Muscle of leg (tissue), 11 donors: Measurements from ENCODE around the gene IL16. TPM values are rescaled to one million over a fixed set of nuclear protein-coding genes. Genes with fewer than 3 reads are reported as not detected.

ENCODE experiments used
- DNase-seq: peaks from one replicate; pipeline ENCODE4 v3.0.0; 2013
- H3K27ac ChIP-seq: one replicate; pipeline ENCODE4 v1.5.1; 2013; ENCODE audit warnings: mild to moderate bottlenecking, low read length, control low read depth
- H3K27me3 ChIP-seq: one replicate; pipeline ENCODE4 v1.6.1; 2013; ENCODE audit warnings: low read length; ENCODE audit not compliant: control insufficient read depth, insufficient read depth
- H3K36me3 ChIP-seq: one replicate; pipeline ENCODE4 v1.6.1; 2013; ENCODE audit warnings: low read length; ENCODE audit not compliant: control insufficient read depth, insufficient read depth
- H3K4me1 ChIP-seq: one replicate; pipeline ENCODE4 v1.6.1; 2013; ENCODE audit warnings: low read length; ENCODE audit not compliant: control insufficient read depth, insufficient read depth
- H3K4me3 ChIP-seq: one replicate; pipeline ENCODE4 v1.5.1; 2013; ENCODE audit warnings: low read length, control low read depth
- H3K9me3 ChIP-seq: replicated peaks from 2 replicates; pipeline ENCODE4 v1.6.1; 2013; ENCODE audit warnings: low read depth, low read length; ENCODE audit not compliant: control insufficient read depth
- WGBS: methylation state at CpG from one replicate; pipeline ENCODE4 v1.1.5; 2013; ENCODE audit warnings: missing lambda C conversion rate; ENCODE audit not compliant: insufficient coverage; 5-methylcytosine and 5-hydroxymethylcytosine counted together
- polyA plus RNA-seq, 8 donors: library from polyadenylated mRNA; unstranded; fragments of 120-200 nt; gene quantifications; one replicate each; pipeline versions ENCODE4 v1.2.1 to v1.2.3, GENCODE V29; 2013; ENCODE audit warnings: inconsistent platforms in 1 of 8, low replicate concordance in 1 of 8; ENCODE audit not compliant: insufficient read length in 8 of 8, insufficient read depth in 1 of 8
- total RNA-seq: library from RNA; stranded (reverse); fragments of 120-200 nt; gene quantifications from one replicate; pipeline ENCODE4 v1.2.4, GENCODE V29; 2013

The IL16 gene
- total and polyA plus RNA-seq, 9 donors = 3.9 to 8.9 (median 7.3) TPM

GRCh38 chr15:81317642-81318017, 121.0 kb downstream of the IL16 start:
- Histone ChIP-seq H3K9me3 (no peaks in the 10 kb centered on the region), H3K4me3 (no peak overlapping the region), H3K36me3 (peaks cover 34% of the 10 kb centered on the region), H3K4me1 (peaks cover 6% of the 10 kb centered on the region), H3K27me3 (no peaks in the 10 kb centered on the region), H3K27ac (no peak overlapping the region)
- WGBS = 90% methylated on average over 3 of the region's 6 CpGs
- no peak for DNase-seq

DNA sequence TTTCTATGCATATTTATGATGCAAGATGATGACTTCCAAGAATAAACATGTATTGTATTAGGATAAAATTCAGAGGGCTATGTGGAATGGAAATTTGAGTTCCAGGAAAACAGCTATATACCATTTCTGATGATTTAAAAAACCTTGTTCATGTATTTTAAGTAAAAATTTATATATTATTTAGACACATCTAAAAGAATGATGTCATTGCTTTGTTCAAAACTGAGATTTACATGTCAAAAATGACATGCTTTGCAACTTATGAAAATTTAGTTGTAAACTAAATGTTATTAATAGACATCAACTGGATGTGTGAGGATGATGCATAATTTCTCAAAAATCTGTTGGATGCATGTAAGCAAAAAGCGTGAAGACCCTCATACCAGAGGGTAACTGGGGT, 125.0 kb downstream of the IL16 start:
- Histone ChIP-seq H3K27ac (no peak overlapping the region), H3K27me3 (peaks cover 2% of the 10 kb centered on the region), H3K9me3 (no peaks in the 10 kb centered on the region), H3K4me3 (no peak overlapping the region), H3K36me3 (peaks cover 17% of the 10 kb centered on the region), H3K4me1 (peaks cover 7% of the 10 kb centered on the region)
- no peak for DNase-seq
- WGBS = 100% methylated on average over 1 of the region's 1 CpG

DNA sequence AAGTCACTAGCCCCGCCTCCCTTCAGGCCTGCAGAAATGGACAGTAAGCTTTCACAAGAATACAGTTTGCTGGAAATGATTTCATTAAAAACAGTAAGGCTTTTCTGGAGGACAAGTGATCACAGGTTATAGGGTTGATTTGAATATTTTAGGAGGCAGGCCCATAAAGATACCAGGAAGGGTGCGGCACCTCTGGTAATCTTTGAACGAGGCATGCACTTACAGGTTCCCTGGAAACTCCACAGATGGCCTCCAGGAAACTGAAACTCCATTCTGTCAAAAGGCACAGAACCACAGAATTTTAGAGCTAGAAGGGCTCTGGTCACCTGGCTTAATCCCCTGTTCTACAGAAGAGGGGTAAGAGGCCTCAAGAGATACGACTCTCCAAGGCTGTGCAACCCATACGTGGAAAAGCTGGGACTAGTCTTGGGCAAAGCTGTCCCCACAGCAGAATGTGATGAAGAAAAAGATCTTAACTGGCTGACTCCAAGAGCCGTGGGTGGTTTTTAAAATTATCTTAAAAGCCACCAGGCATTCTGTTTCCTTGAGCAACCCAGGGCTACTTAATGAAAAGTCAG, 126.1 kb downstream of the IL16 start:
- no peak overlapping the region for H3K4me3 ChIP-seq
- WGBS = 79% methylated on average over 4 of the region's 6 CpGs

GRCh38 chr15:81323559-81323943, 126.9 kb downstream of the IL16 start:
- WGBS = 11% methylated on average over 4 of the region's 4 CpGs

More for the DNA sequence above, 126.1 kb downstream of the IL16 start:
- peaks cover 7% of the 10 kb centered on the region for H3K4me1 ChIP-seq
- no peak for DNase-seq
- peaks cover 2% of the 10 kb centered on the region for H3K27me3 ChIP-seq
- H3K27ac ChIP-seq = no peak overlapping the region
- no peaks in the 10 kb centered on the region for H3K9me3 ChIP-seq
- peaks cover 17% of the 10 kb centered on the region for H3K36me3 ChIP-seq

GRCh38 chr15:81323944-81324881, 127.5 kb downstream of the IL16 start, which contains the start of gene STARD5:
Gene STARD5, minus strand, starts transcription at chr15:81324141. Its CDS starts 42 bp downstream, at chr15:81324099.
- H3K9me3 ChIP-seq = no peaks in the 10 kb centered on the region
- H3K27ac ChIP-seq = peak within 1 kb of the TSS; percentile 54
- peak; percentile 99 for DNase-seq
- WGBS = under 1% methylated on average over 67 of the region's 67 CpGs
- H3K36me3 ChIP-seq = peaks cover 13% of the 10 kb centered on the region
- H3K4me3 ChIP-seq = peak within 1 kb of the TSS; percentile 62
- peaks cover 7% of the 10 kb centered on the region for H3K4me1 ChIP-seq
- H3K27me3 ChIP-seq = peaks cover 2% of the 10 kb centered on the region

More at GRCh38 chr15:81323559-81323943, 126.9 kb downstream of the IL16 start:
- Histone ChIP-seq H3K27me3 (peaks cover 2% of the 10 kb centered on the region), H3K27ac (peak overlapping the region; percentile 54), H3K4me3 (peak overlapping the region; percentile 62), H3K36me3 (peaks cover 17% of the 10 kb centered on the region), H3K4me1 (peaks cover 7% of the 10 kb centered on the region), H3K9me3 (no peaks in the 10 kb centered on the region)
- no peak for DNase-seq

DNA sequence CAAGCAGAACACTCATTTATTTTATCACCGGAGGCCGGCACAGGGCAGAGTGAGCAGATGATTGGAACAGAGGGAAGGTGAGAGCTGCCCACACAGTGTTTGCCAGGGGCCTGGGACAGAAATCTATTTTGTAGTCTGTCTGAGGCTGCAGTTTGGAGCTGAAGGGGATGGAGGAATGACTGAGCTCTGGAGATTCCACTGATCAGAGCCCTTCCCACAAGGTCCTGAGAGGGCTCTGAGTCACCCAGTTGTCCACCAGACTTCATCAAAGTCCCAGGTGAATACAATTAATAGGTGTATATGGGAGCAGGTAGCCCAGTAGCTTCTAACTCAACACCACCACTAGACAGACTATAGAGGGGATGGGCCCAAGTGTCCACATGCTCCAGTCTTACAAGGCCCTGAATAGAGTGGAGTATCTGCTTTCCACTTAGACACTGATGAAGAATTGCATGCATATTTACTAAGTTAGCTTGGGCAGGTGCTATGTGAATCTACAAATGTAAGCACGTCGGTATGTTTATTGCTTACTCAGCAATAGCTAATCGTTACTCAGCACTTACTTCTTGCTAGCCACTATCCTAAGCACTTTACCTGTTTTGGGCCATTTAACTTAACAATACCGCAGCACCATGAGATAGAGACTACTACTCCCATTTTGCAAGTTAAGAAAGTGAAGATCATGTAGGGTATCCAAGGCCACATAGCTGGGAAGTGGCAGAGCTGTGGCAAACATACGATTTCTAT, 130.0 kb downstream of the IL16 start:
- 100% methylated on average over 1 of the region's 7 CpGs for WGBS
- Histone ChIP-seq H3K9me3 (no peaks in the 10 kb centered on the region), H3K36me3 (peaks cover 4% of the 10 kb centered on the region), H3K27me3 (peaks cover 2% of the 10 kb centered on the region), H3K4me3 (no peak overlapping the region), H3K4me1 (peaks cover 7% of the 10 kb centered on the region), H3K27ac (no peak overlapping the region)
- DNase-seq = no peak

DNA sequence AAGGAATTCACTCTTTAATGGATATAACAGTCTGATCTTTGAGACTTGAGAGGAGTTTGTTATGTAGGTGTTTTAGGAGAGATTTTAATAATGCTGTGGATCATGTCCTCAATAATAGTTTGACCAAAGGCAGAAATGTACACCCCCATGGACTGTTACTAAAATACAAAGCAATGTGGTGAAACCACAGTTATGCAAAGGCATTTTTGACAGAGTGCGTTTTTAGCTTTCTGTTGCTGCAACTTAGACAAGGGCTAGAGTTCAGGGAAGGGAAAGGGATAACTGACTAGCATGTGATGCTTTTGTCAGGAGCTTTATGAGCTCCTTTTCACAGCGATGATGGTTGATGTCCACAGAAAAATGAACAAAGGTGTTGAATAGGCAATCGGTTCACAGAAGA, 130.8 kb downstream of the IL16 start:
- peaks cover 7% of the 10 kb centered on the region for H3K4me1 ChIP-seq
- H3K4me3 ChIP-seq = no peak overlapping the region
- peaks cover 2% of the 10 kb centered on the region for H3K27me3 ChIP-seq
- H3K27ac ChIP-seq = no peak overlapping the region
- no peaks in the 10 kb centered on the region for H3K9me3 ChIP-seq
- 89% methylated on average over 2 of the region's 3 CpGs for WGBS
- DNase-seq = no peak
- H3K36me3 ChIP-seq = no peaks in the 10 kb centered on the region

DNA sequence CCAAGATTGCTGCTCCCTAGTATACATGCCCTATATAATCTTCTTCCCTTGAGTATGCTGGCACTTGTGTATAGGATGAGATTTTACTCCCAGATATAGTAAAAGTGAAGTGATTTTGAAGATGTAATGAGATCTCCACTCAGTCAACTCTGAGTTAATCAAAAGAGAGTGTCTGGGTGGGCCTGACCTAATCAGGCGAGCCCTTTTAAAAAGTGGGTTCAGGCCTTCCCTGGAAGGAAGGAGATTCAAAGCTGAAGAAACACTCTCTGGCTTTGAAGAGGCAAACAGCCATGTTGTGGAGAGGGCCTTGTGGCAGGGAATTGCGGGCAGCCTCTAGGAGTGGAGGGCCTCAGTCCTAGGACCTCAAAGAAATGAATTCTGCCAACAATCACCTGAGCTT, 132.8 kb downstream of the IL16 start:
- Histone ChIP-seq H3K36me3 (no peaks in the 10 kb centered on the region), H3K4me3 (no peak overlapping the region), H3K4me1 (peaks cover 5% of the 10 kb centered on the region), H3K9me3 (no peaks in the 10 kb centered on the region), H3K27ac (no peak overlapping the region), H3K27me3 (peaks cover under 1% of the 10 kb centered on the region)
- 100% methylated on average over 2 of the region's 2 CpGs for WGBS
- DNase-seq = no peak

DNA sequence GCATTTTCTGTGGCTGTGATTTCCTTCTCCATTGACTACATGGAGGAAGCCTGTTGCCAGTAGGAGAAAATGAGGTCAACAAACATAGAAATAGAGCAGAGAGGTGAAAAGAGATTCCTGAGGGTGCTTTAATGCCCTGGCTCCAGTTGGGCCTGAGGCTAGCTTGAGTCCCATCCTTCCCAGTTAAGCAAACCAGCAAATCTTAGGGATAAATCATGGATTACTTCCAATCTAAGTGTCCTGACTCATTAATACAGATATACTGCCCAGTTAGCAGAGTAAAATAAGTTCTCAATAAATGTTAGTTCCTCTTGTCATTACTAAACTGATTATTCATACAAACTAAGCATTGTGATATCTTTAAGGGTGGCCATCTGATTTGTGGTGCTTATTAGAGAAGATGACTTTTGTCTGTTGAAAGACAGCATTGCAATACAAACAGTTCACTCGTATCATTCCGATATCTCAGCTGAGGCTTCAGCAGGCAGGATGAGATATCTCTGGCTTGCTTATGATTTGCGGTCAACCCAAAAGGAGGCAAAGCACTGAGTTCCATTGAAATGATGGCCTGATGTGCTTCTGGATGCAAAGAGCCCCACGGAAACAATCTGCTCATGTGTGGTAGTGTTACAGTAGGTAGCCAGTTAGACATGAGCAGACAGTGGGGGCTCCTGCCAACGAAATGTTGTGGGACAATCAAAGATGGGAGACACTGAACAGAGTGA, 133.8 kb downstream of the IL16 start:
- no peaks in the 10 kb centered on the region for H3K27me3 ChIP-seq
- H3K36me3 ChIP-seq = no peaks in the 10 kb centered on the region
- H3K27ac ChIP-seq = no peak overlapping the region
- 89% methylated on average over 5 of the region's 5 CpGs for WGBS
- H3K4me1 ChIP-seq = peaks cover 4% of the 10 kb centered on the region
- DNase-seq = no peak
- H3K9me3 ChIP-seq = no peaks in the 10 kb centered on the region
- H3K4me3 ChIP-seq = no peak overlapping the region
